Measurements from ENCODE around the gene DOCK7. TPM values are rescaled to one million over a fixed set of nuclear protein-coding genes. Genes with fewer than 3 reads are reported as not detected.
"Not testable (repeated sequence)": the region's sequence is repeated elsewhere in the genome, so short reads cannot be mapped to it uniquely, and the experiment has no call there.

Gene DOCK7
- total RNA-seq, 1 experiment from 2014 or later = 57.2 TPM

DNA sequence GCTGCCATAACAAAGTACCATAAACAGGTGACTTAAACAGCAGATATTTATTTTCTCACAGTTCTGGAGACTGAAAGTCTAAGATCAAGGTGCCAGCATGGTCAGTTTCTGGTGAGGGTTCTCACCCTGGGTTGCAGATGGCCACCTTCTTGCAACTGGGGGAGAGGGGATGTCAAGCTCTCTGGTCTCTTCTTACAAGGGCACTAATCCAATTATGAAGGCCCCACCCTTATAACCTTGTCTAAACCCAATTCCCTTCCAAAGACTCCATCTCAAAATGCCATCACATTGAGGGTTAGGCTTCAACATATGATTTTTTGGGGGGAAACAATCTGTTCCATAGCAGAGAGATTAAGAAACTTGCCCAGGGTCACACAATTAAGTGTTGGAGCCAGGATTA, 115.7 kb downstream of the DOCK7 start:
- Histone ChIP-seq H3K9me3 (ENCODE audit: control insufficient read depth, insufficient read depth, low read depth, low read length) (no peaks in the 10 kb centered on the region), H3K36me3 (ENCODE audit: control insufficient read depth, insufficient read depth, low read length) (no peaks in the 10 kb centered on the region), H3K4me3 (ENCODE audit: low read depth in 2 of 2, low read length in 2 of 2) (no peak overlapping the region), H3K27me3 (ENCODE audit: control insufficient read depth, insufficient read depth, low read length) (no peaks in the 10 kb centered on the region), H3K4me1 (ENCODE audit: control insufficient read depth, insufficient read depth, low read length) (no peaks in the 10 kb centered on the region), H3K27ac (ENCODE audit: low read length) (no peak overlapping the region)
- ChIA-PET POLR2A (no interaction called here), CTCF (no interaction called here)
- no peak for TF ChIP-seq POLR2AphosphoS5 (IDR thresholded peaks at IDR 0.05; ENCODE audit: low read depth, low read length)
- TF ChIP-seq SIN3A (IDR thresholded peaks at IDR 0.05; ENCODE audit: borderline replicate concordance, insufficient read depth, low read depth, low read length) = no peak
- no peak for TF ChIP-seq CTCF (IDR thresholded peaks at IDR 0.05)
- no peak for TF ChIP-seq REST (IDR thresholded peaks at IDR 0.05; ENCODE audit: insufficient read depth in 1 of 2, low read depth in 2 of 2, low read length in 1 of 2)
- no peak for TF ChIP-seq TCF7L2 (IDR thresholded peaks at IDR 0.05; ENCODE audit: low read depth, low read length)
- ATAC-seq = no peak
- intact Hi-C loops (cut with micrococcal nuclease; ENCODE audit: unreplicated experiment) = no loop called here
- no TSS peak for BruUV-seq (replicated peaks)
- in situ Hi-C loops (cut with HindIII; ENCODE audit: low pct_unique_long_range_greater_than_20kb, low sequenced_read_pairs) = no loop called here
- no peak for DNase-seq (ENCODE audit: low read depth, low spot score)

- in situ Hi-C loops (cut with HindIII; ENCODE audit: low pct_unique_long_range_greater_than_20kb, low sequenced_read_pairs); H3K27ac ChIP-seq (ENCODE audit: low read length); POLR2A ChIA-PET; DNase-seq (ENCODE audit: low read depth, low spot score); H3K9me3 ChIP-seq (ENCODE audit: control insufficient read depth, insufficient read depth, low read depth, low read length); H3K36me3 ChIP-seq (ENCODE audit: control insufficient read depth, insufficient read depth, low read length); BruUV-seq (replicated peaks); H3K4me1 ChIP-seq (ENCODE audit: control insufficient read depth, insufficient read depth, low read length); ATAC-seq; intact Hi-C loops (cut with micrococcal nuclease; ENCODE audit: unreplicated experiment); CTCF ChIA-PET; H3K27me3 ChIP-seq (ENCODE audit: control insufficient read depth, insufficient read depth, low read length); H3K4me3 ChIP-seq (ENCODE audit: low read depth in 2 of 2, low read length in 2 of 2): not testable (repeated sequence)
Observed at GRCh38 chr1:62571517-62571916, 116.7 kb downstream of the DOCK7 start.

DNA sequence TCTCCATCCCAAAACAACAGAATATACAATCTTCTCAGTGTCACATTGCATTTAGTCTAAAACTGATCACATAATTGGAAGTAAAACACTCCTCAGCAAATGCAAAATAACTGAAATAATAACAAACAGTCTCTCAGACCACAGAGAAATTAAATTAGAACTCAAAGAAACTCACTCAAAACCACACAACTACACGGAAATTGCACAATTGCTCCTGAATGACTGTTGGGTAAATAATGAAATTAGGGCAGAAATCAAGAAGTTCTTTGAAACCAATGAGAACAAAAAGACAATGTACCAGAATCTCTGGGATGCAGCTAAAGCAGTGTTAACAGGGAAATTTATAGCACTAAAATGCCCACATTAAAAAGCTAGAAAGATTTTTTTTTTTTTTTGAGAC, 120.3 kb downstream of the DOCK7 start:
- CTCF ChIA-PET = interaction anchor here (0.7 kb wide), 1 partner anchor 273 kb away, joined by 5 read pairs; no protein-coding TSS in a partner anchor
- H3K9me3 ChIP-seq (ENCODE audit: control insufficient read depth, insufficient read depth, low read depth, low read length); H3K36me3 ChIP-seq (ENCODE audit: control insufficient read depth, insufficient read depth, low read length); H3K27me3 ChIP-seq (ENCODE audit: control insufficient read depth, insufficient read depth, low read length); H3K4me3 ChIP-seq (ENCODE audit: low read depth in 2 of 2, low read length in 2 of 2); H3K27ac ChIP-seq (ENCODE audit: low read length); in situ Hi-C loops (cut with HindIII; ENCODE audit: low pct_unique_long_range_greater_than_20kb, low sequenced_read_pairs); DNase-seq (ENCODE audit: low read depth, low spot score); intact Hi-C loops (cut with micrococcal nuclease; ENCODE audit: unreplicated experiment); BruUV-seq (replicated peaks); H3K4me1 ChIP-seq (ENCODE audit: control insufficient read depth, insufficient read depth, low read length); ATAC-seq: not testable (repeated sequence)
- POLR2A ChIA-PET = interaction anchor here (0.6 to 0.7 kb wide), 2 partner anchors 13 to 127 kb away, joined by 3 to 6 read pairs; no protein-coding TSS in a partner anchor

- intact Hi-C loops (cut with micrococcal nuclease; ENCODE audit: unreplicated experiment); DNase-seq (ENCODE audit: low read depth, low spot score); H3K36me3 ChIP-seq (ENCODE audit: control insufficient read depth, insufficient read depth, low read length); in situ Hi-C loops (cut with HindIII; ENCODE audit: low pct_unique_long_range_greater_than_20kb, low sequenced_read_pairs); BruUV-seq (replicated peaks); H3K9me3 ChIP-seq (ENCODE audit: control insufficient read depth, insufficient read depth, low read depth, low read length); H3K27me3 ChIP-seq (ENCODE audit: control insufficient read depth, insufficient read depth, low read length); POLR2A ChIA-PET; ATAC-seq; H3K4me1 ChIP-seq (ENCODE audit: control insufficient read depth, insufficient read depth, low read length); H3K4me3 ChIP-seq (ENCODE audit: low read depth in 2 of 2, low read length in 2 of 2); H3K27ac ChIP-seq (ENCODE audit: low read length); CTCF ChIA-PET: not testable (repeated sequence)
Observed at GRCh38 chr1:62567182-62567581, 121.0 kb downstream of the DOCK7 start.
